GM13976 (cell line): ENCODE measurements around the gene ZNF566.
A peak's percentile ranks its signal among the peaks of the same experiment; 100 is the strongest.

Source experiments
- DNase-seq: peaks from one replicate; pipeline ENCODE4 v3.0.0; 2012; ENCODE audit warnings: low spot score
- CTCF ChIP-seq: IDR thresholded peaks from 2 replicates; pipeline ENCODE4 v1.5.1; 2012; ENCODE audit warnings: borderline replicate concordance, mild to moderate bottlenecking; ENCODE audit not compliant: insufficient read depth; ENCODE audit errors: extremely low read depth, missing control alignments, control extremely low read depth
- in situ Hi-C: fragments of 300-500 bp; cut with MboI; formaldehyde crosslinking; loops from one replicate; pipeline ENCODE4 v1.12.0; 2022; ENCODE audit warnings: low sequenced_read_pairs, mixed read lengths, inconsistent platforms; ENCODE audit not compliant: unreplicated experiment

The ZNF566 gene

GRCh38 chr19:36418287-36419001 lies 70.9 kb downstream of the ZNF566 start, which contains the start of gene ZFP82:
Gene ZFP82 (minus strand): TSS chr19:36418644. CDS start chr19:36409789, 8,855 bp downstream.
- in situ Hi-C loops: no loop called here
- no peak for TF ChIP-seq CTCF
- DNase-seq: peak; percentile 94

GRCh38 chr19:36417752-36418286 lies 71.5 kb downstream of the ZNF566 start:
- no peak for DNase-seq
- no peak for TF ChIP-seq CTCF
- in situ Hi-C loops: no loop called here

- TF ChIP-seq CTCF: no peak
- no peak for DNase-seq
- in situ Hi-C loops: no loop called here
Measured at GRCh38 chr19:36409841-36410240, 79.5 kb downstream of the ZNF566 start.

- in situ Hi-C loops: no loop called here
- TF ChIP-seq CTCF: no peak
- no peak for DNase-seq
Measured at GRCh38 chr19:36408101-36408500, 81.3 kb downstream of the ZNF566 start.

- DNase-seq: no peak
- in situ Hi-C loops: no loop called here
- no peak for TF ChIP-seq CTCF
Measured at GRCh38 chr19:36404498-36404897, 84.9 kb downstream of the ZNF566 start.

GRCh38 chr19:36401475-36401874 lies 87.9 kb downstream of the ZNF566 start:
- in situ Hi-C loops: no loop called here
- no peak for DNase-seq
- TF ChIP-seq CTCF: no peak
